GM20000 (cell line): ENCODE results near the gene NDUFB5.
A peak's percentile ranks its signal among the peaks of the same experiment; 100 is the strongest.

ENCODE experiments used
- DNase-seq: peaks from one replicate; pipeline ENCODE4 v3.0.0; 2012; ENCODE audit warnings: low spot score
- CTCF ChIP-seq: IDR thresholded peaks from 2 replicates; pipeline ENCODE4 v1.5.1; 2012; ENCODE audit warnings: mild to moderate bottlenecking, control low read depth; ENCODE audit errors: extremely low read depth, missing control alignments

NDUFB5 gene

GRCh38 chr3:179604321-179605078 is at the start of gene NDUFB5, which contains the start of gene MRPL47:
Gene NDUFB5, plus strand, starts transcription at chr3:179604794. Its CDS starts 22 bp downstream, at chr3:179604816.
Gene MRPL47, minus strand, starts transcription at chr3:179604638. Its CDS starts 14 bp downstream, at chr3:179604624.
- DNase-seq = peak; percentile 91
- no peak for TF ChIP-seq CTCF

- peak; percentile 53 for DNase-seq
- TF ChIP-seq CTCF = peak; percentile 72
Measured at GRCh38 chr3:179558742-179559364, 45.7 kb upstream of the NDUFB5 start.

GRCh38 chr3:179560791-179561190 is 43.8 kb upstream of the NDUFB5 start:
- DNase-seq = no peak
- no peak for TF ChIP-seq CTCF

- DNase-seq = peak; percentile 98
- TF ChIP-seq CTCF = no peak
Measured at GRCh38 chr3:179562591-179563270, 41.9 kb upstream of the NDUFB5 start, which contains the start of gene ACTL6A. Gene ACTL6A, plus strand, starts transcription at chr3:179562926. Its CDS starts 167 bp downstream, at chr3:179563093.

- DNase-seq = peak; percentile 71
- no peak for TF ChIP-seq CTCF
Measured at GRCh38 chr3:179563271-179563783, 41.3 kb upstream of the NDUFB5 start.

GRCh38 chr3:179565496-179565895 is 39.1 kb upstream of the NDUFB5 start:
- no peak for TF ChIP-seq CTCF
- peak; percentile 40 for DNase-seq

GRCh38 chr3:179580992-179581391 is 23.6 kb upstream of the NDUFB5 start:
- no peak for TF ChIP-seq CTCF

More at GRCh38 chr3:179580992-179581391, 23.6 kb upstream of the NDUFB5 start:
- DNase-seq = no peak
